Natural killer cell (primary cell): Measurements from ENCODE around the gene FAM107B. TPM values are rescaled to one million over a fixed set of nuclear protein-coding genes. Genes with fewer than 3 reads are reported as not detected.

ENCODE experiments used
- ATAC-seq, 3 donors: fragments of 150-1000 bp in 2 of 3; fragments of 200-7000 bp in 1 of 3; cut with Tn5 transposase; 1 replicate in 1 of 3; 2 replicates in 2 of 3; pipeline ENCODE4 v1.10.0; 2021; ENCODE audit warnings: mild to moderate bottlenecking in 2 of 3, moderate library complexity in 2 of 3
- DNase-seq, 2 donors: peaks; one replicate each; pipeline versions ENCODE4 v3.0.0 to v3.0.0-alpha.2; 2013 to 2021; ENCODE audit warnings: mixed read lengths in 1 of 2
- H3K27ac ChIP-seq: one replicate; pipeline ENCODE4 v1.5.1; 2013; ENCODE audit warnings: mild to moderate bottlenecking, low read length
- H3K27me3 ChIP-seq: one replicate; pipeline ENCODE4 v1.6.1; 2013; ENCODE audit warnings: low read length; ENCODE audit not compliant: control insufficient read depth, insufficient read depth
- H3K36me3 ChIP-seq: one replicate; pipeline ENCODE4 v1.6.1; 2013; ENCODE audit warnings: low read length; ENCODE audit not compliant: control insufficient read depth, insufficient read depth
- H3K4me1 ChIP-seq: one replicate; pipeline ENCODE4 v1.6.1; 2013; ENCODE audit warnings: low read length; ENCODE audit not compliant: control insufficient read depth, insufficient read depth
- H3K4me3 ChIP-seq: one replicate; pipeline ENCODE4 v1.5.1; 2013; ENCODE audit warnings: low read length
- H3K9me3 ChIP-seq: one replicate; pipeline ENCODE4 v1.6.1; 2013; ENCODE audit warnings: low read length; ENCODE audit not compliant: control insufficient read depth, insufficient read depth
- H3K27ac Mint-ChIP-seq, 2 donors: one replicate each; pipeline ENCODE4 v1.8.0; 2022; ENCODE audit warnings: mild to moderate bottlenecking in 2 of 2, mixed read lengths in 2 of 2, moderate library complexity in 1 of 2
- H3K27me3 Mint-ChIP-seq, 2 donors: one replicate each; pipeline ENCODE4 v1.8.0; 2022; ENCODE audit warnings: low read depth in 2 of 2, mixed read lengths in 2 of 2
- H3K36me3 Mint-ChIP-seq: one replicate; pipeline ENCODE4 v1.8.0; 2022; ENCODE audit warnings: mixed read lengths
- H3K4me1 Mint-ChIP-seq, 2 donors: one replicate each; pipeline ENCODE4 v1.8.0; 2022; ENCODE audit warnings: mixed read lengths in 2 of 2
- H3K4me3 Mint-ChIP-seq: one replicate; pipeline ENCODE4 v1.8.0; 2022; ENCODE audit warnings: mild to moderate bottlenecking, moderate library complexity, mixed read lengths
- H3K9me3 Mint-ChIP-seq, 2 donors: one replicate each; pipeline ENCODE4 v1.8.0; 2022; ENCODE audit warnings: mixed read lengths in 2 of 2
- WGBS: methylation state at CpG from one replicate; pipeline ENCODE4 v1.1.7; 2013; ENCODE audit warnings: missing lambda C conversion rate; ENCODE audit not compliant: insufficient coverage; 5-methylcytosine and 5-hydroxymethylcytosine counted together
- intact Hi-C: fragments of 100-400 bp; cut with micrococcal nuclease; formaldehyde crosslinking; loops from one replicate; pipeline ENCODE4 v1.14.2; 2022
- total RNA-seq, 4 donors: library from RNA; stranded (reverse); fragments of 120-200 nt in 1 of 4; gene quantifications; one replicate each; pipeline versions ENCODE4 v1.2.3 to v1.2.4, GENCODE V29; 2013 to 2022
- TF ChIP-seq, protein P1 (sequence below): fragments of 200-600 bp; IDR thresholded peaks from one replicate; pipeline ENCODE4 v1.8.0; 2022; ENCODE audit warnings: antibody characterized with exemption

The FAM107B gene
- total RNA-seq, 3 donors from 2014 or later (not counting 1 experiment from before 2014, with no cell fraction given), result 165 to 226 (median 224) TPM

DNA sequence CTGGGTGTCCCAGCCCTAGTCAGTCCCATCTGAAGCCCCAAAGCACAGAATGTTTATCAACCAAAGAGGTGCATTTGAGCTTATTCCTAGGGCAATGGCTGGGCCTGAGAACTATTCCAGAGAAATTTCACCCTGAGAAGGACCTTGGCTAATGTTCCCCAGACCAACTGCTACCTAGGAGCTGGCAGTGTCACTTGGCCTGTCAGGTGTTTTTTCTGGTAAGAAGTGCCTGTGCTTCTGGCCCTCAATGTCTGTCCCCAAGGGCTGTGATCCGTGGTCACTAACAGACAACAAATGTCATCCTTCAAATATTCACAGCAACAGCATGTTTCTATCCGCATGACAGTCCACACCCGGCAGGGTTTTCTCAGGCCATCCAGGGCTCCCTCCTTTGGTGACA lies 234.6 kb downstream of the FAM107B start:
- peaks cover 44% of the 10 kb centered on the region for H3K4me1 ChIP-seq
- no peak overlapping the region for H3K4me3 Mint-ChIP-seq
- H3K9me3 Mint-ChIP-seq, result no peaks in the 10 kb centered on the region
- no peaks in the 10 kb centered on the region for H3K27me3 Mint-ChIP-seq
- DNase-seq, result no peak
- H3K27ac ChIP-seq, result no peak overlapping the region
- no peaks in the 10 kb centered on the region for H3K9me3 ChIP-seq
- no peaks in the 10 kb centered on the region for H3K27me3 ChIP-seq
- H3K4me1 Mint-ChIP-seq, result peaks cover 77 to 89% of the 10 kb centered on the region in 2 donors
- intact Hi-C loops, result no loop called here
- peaks cover 39% of the 10 kb centered on the region for H3K36me3 ChIP-seq
- TF ChIP-seq, protein P1, sequence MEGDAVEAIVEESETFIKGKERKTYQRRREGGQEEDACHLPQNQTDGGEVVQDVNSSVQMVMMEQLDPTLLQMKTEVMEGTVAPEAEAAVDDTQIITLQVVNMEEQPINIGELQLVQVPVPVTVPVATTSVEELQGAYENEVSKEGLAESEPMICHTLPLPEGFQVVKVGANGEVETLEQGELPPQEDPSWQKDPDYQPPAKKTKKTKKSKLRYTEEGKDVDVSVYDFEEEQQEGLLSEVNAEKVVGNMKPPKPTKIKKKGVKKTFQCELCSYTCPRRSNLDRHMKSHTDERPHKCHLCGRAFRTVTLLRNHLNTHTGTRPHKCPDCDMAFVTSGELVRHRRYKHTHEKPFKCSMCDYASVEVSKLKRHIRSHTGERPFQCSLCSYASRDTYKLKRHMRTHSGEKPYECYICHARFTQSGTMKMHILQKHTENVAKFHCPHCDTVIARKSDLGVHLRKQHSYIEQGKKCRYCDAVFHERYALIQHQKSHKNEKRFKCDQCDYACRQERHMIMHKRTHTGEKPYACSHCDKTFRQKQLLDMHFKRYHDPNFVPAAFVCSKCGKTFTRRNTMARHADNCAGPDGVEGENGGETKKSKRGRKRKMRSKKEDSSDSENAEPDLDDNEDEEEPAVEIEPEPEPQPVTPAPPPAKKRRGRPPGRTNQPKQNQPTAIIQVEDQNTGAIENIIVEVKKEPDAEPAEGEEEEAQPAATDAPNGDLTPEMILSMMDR, result no peak
- ATAC-seq, result no peak
- peak overlapping the region; percentile 83 to 88 for H3K27ac Mint-ChIP-seq
- H3K36me3 Mint-ChIP-seq, result peaks cover 9% of the 10 kb centered on the region
- H3K4me3 ChIP-seq, result no peak overlapping the region
- WGBS, result 83% methylated on average over 3 of the region's 3 CpGs

DNA sequence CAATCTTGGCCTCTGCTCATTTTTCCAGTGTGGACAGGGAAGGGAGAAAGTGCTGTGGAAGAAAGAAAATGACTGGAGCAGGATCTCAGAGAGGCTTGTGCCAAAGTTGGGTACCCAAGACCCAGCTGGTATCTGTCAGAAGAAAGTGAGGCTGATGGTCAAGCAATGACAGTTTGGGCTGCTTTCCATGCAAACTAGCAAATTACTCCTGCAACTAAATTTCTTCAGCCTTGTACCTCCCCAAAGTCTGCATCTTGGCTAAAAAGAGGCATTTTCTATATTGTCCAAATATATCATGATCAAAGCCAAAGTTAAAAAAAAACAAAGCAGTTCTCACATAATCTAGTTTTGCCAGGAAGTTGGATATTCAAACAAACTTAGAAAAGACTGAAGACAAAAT lies 235.5 kb downstream of the FAM107B start:
- no peaks in the 10 kb centered on the region for H3K27me3 ChIP-seq
- no peaks in the 10 kb centered on the region for H3K9me3 ChIP-seq
- H3K27ac Mint-ChIP-seq, result peak overlapping the region; percentile 83 to 88
- peaks cover 77 to 90% of the 10 kb centered on the region in 2 donors for H3K4me1 Mint-ChIP-seq
- peaks cover 9% of the 10 kb centered on the region for H3K36me3 Mint-ChIP-seq
- no peak overlapping the region for H3K4me3 ChIP-seq
- no peak for DNase-seq
- no peaks in the 10 kb centered on the region for H3K9me3 Mint-ChIP-seq
- TF ChIP-seq, protein P1, result no peak
- intact Hi-C loops, result no loop called here
- no peak overlapping the region for H3K4me3 Mint-ChIP-seq
- H3K36me3 ChIP-seq, result peaks cover 45% of the 10 kb centered on the region
- no peaks in the 10 kb centered on the region for H3K27me3 Mint-ChIP-seq
- ATAC-seq, result no peak
- no peak overlapping the region for H3K27ac ChIP-seq
- H3K4me1 ChIP-seq, result peaks cover 44% of the 10 kb centered on the region

DNA sequence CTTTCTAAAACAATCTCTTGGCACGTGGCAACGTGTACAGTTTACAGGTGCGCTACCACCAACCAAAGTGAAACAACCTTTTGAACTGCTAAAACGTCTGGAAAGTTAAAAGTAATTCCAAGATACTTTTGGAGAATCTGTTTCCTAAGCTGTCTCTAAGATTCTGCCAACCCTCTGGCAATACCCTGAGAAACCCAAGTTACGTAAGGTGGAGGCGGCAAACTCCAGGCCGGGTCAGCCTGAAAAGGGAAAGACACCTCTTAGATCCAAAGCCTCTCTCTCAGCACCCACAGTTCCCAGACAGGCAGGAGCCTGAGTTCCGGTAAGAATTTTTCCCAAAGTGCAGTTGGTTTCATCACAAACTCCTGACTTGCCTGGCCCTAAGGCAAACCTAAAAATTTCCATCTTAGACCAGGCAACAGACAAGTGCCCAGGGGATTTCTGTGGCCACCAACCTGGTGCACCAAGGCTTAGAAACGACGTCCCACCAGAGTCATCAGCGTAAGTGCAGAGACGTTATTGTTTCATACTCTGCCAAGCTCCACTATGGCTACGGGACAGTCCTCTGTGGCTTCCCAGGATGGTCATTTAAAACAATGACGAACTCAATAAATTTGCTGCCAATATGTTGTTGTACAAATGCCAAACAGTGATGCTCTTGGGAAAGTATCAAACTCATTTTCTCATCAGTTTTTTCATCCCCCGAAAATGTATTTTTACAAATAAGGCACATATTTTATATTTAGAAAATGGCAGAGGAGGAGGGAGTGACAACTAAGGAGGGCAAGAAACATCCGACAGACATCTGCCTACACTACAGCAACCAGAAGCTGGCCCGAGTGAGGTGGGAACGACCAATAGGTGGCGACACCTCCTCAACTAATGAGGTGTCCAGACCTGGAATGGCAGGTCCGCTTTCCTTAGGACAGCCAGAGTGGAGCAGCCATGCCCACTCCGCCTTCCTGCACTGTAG lies 238.2 kb downstream of the FAM107B start:
- ATAC-seq (peak; percentile 55 to 75 (median 72)), DNase-seq (peak in 1 of 2 donors; percentile 74)
- 80% methylated on average over 19 of the region's 21 CpGs for WGBS
- H3K9me3 ChIP-seq, result no peaks in the 10 kb centered on the region
- TF ChIP-seq, protein P1, result peak; percentile 51
- H3K36me3 ChIP-seq, result peaks cover 52% of the 10 kb centered on the region
- H3K4me3 Mint-ChIP-seq, result no peak overlapping the region
- H3K27ac ChIP-seq, result no peak overlapping the region
- H3K27me3 Mint-ChIP-seq, result no peaks in the 10 kb centered on the region
- peaks cover 82 to 94% of the 10 kb centered on the region in 2 donors for H3K4me1 Mint-ChIP-seq
- intact Hi-C loops, result no loop called here
- H3K9me3 Mint-ChIP-seq, result no peaks in the 10 kb centered on the region
- no peak overlapping the region for H3K4me3 ChIP-seq
- H3K27me3 ChIP-seq, result no peaks in the 10 kb centered on the region
- peak overlapping the region; percentile 70 to 74 for H3K27ac Mint-ChIP-seq
- peaks cover 24% of the 10 kb centered on the region for H3K4me1 ChIP-seq
- peaks cover 9% of the 10 kb centered on the region for H3K36me3 Mint-ChIP-seq
